Gastroesophageal sphincter (tissue), 4 donors: Measurements from ENCODE around the gene SDK1. TPM values are rescaled to one million over a fixed set of nuclear protein-coding genes. Genes with fewer than 3 reads are reported as not detected.

Source experiments
- ATAC-seq: fragments of 150-250 bp; one replicate; pipeline ENCODE4 v1.9.1; 2016; ENCODE audit warnings: mild to moderate bottlenecking, moderate library complexity
- H3K27ac ChIP-seq, 4 donors: fragments of 200-600 bp; sonication (generic) in 3 of 4; 1 replicate in 3 of 4; 2 replicates in 1 of 4; pipeline ENCODE4 v1.5.1; 2016 to 2019
- H3K27me3 ChIP-seq: fragments of 200-600 bp; sonication (generic); one replicate; pipeline ENCODE4 v1.5.1; 2019
- H3K36me3 ChIP-seq, 2 donors: fragments of 200-600 bp; sonication (generic); one replicate each; pipeline ENCODE4 v1.5.1; 2019; ENCODE audit warnings: control low read depth in 1 of 2
- H3K4me1 ChIP-seq, 3 donors: fragments of 200-600 bp; sonication (generic); 1 replicate in 2 of 3; 2 replicates in 1 of 3; pipeline ENCODE4 v1.5.1; 2016 to 2019; ENCODE audit warnings: control low read depth in 2 of 3
- H3K4me3 ChIP-seq, 2 donors: fragments of 200-600 bp; sonication (generic); one replicate each; pipeline ENCODE4 v1.5.1; 2019; ENCODE audit warnings: mild to moderate bottlenecking in 1 of 2, moderate library complexity in 1 of 2
- H3K9me3 ChIP-seq, 3 donors: fragments of 200-600 bp; sonication (generic); one replicate each; pipeline ENCODE4 v1.5.1; 2017 to 2019; ENCODE audit warnings: control low read depth in 2 of 3
- EP300 ChIP-seq: sonication (generic); formaldehyde crosslinking; IDR thresholded peaks from one replicate; pipeline ENCODE4 v1.6.1; 2017; ENCODE audit warnings: antibody characterized with exemption, mild to moderate bottlenecking
- POLR2A ChIP-seq, 2 donors: fragments of 450-650 bp; IDR thresholded peaks; one replicate each; pipeline ENCODE4 v1.6.1; 2017; ENCODE audit warnings: antibody characterized with exemption in 2 of 2, mild to moderate bottlenecking in 2 of 2, moderate library complexity in 1 of 2
- POLR2AphosphoS5 ChIP-seq: sonication (generic); formaldehyde crosslinking; IDR thresholded peaks from one replicate; pipeline ENCODE4 v1.6.1; 2017; ENCODE audit warnings: antibody characterized with exemption
- WGBS, 2 donors: methylation state at CpG; one replicate each; pipeline ENCODE4 v1.1.5; 2018; ENCODE audit warnings: low coverage in 1 of 2; 5-methylcytosine and 5-hydroxymethylcytosine counted together
- total RNA-seq, 4 donors: library from RNA; depleted of rRNA; stranded (reverse); fragments of >200 nt; gene quantifications; one replicate each; pipeline ENCODE4 v1.1.0, GENCODE V29; 2016
- TF ChIP-seq, protein P1 (sequence below), 4 experiments: fragments of 200-600 bp in 2 of 4; fragments of 450-650 bp in 2 of 4; sonication (generic) in 1 of 4; IDR thresholded peaks; one replicate each; pipeline ENCODE4 v1.5.1; 2017 to 2019; ENCODE audit warnings: antibody characterized with exemption in 4 of 4, mild to moderate bottlenecking in 2 of 4, moderate library complexity in 2 of 4

The SDK1 gene
- total RNA-seq, 4 donors from 2014 or later: 6.1 to 13.6 (median 8.7) TPM

- 43 to 60% methylated on average over 1 of the region's 8 CpGs for WGBS, 2 donors
- no peak for ATAC-seq
- Histone ChIP-seq H3K9me3 (no peaks in the 10 kb centered on the region), H3K27ac (no peak overlapping the region), H3K4me3 (no peak overlapping the region), H3K27me3 (no peaks in the 10 kb centered on the region), H3K4me1 (no peaks in the 10 kb centered on the region), H3K36me3 (no peaks in the 10 kb centered on the region)
- no peak for TF ChIP-seq POLR2A (IDR thresholded peaks at IDR 0.05)
- TF ChIP-seq EP300: no peak
- TF ChIP-seq POLR2AphosphoS5: no peak
- TF ChIP-seq, protein P1, sequence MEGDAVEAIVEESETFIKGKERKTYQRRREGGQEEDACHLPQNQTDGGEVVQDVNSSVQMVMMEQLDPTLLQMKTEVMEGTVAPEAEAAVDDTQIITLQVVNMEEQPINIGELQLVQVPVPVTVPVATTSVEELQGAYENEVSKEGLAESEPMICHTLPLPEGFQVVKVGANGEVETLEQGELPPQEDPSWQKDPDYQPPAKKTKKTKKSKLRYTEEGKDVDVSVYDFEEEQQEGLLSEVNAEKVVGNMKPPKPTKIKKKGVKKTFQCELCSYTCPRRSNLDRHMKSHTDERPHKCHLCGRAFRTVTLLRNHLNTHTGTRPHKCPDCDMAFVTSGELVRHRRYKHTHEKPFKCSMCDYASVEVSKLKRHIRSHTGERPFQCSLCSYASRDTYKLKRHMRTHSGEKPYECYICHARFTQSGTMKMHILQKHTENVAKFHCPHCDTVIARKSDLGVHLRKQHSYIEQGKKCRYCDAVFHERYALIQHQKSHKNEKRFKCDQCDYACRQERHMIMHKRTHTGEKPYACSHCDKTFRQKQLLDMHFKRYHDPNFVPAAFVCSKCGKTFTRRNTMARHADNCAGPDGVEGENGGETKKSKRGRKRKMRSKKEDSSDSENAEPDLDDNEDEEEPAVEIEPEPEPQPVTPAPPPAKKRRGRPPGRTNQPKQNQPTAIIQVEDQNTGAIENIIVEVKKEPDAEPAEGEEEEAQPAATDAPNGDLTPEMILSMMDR (IDR thresholded peaks at IDR 0.05): no peak
Observed at GRCh38 chr7:4133491-4134044, 832.5 kb downstream of the SDK1 start.

DNA sequence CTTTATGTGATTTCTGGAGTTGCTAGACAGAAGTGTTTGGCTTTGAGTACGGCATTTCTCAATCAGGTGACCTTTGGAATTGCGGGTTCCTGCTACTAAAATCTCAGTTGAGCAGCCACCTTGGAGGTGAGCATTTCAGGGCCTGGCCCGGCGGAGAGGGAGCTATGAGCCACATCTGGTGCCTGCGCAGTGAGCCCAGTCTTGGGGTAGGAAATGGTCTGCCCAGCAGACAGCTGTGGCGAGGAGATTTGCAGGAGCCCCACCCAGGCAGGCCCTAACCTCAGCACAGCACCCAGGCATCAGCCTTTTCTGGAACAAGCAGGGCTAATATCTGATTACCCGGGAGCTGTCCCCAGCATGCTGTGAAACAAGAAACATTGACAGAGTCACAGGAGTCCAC lies 833.2 kb downstream of the SDK1 start:
- Histone ChIP-seq H3K4me3 (no peak overlapping the region), H3K9me3 (no peaks in the 10 kb centered on the region), H3K27me3 (no peaks in the 10 kb centered on the region), H3K27ac (no peak overlapping the region), H3K4me1 (no peaks in the 10 kb centered on the region), H3K36me3 (no peaks in the 10 kb centered on the region)
- WGBS, 2 donors: no CpG with 5 or more reads among the region's 7 CpGs
- TF ChIP-seq, protein P1 (IDR thresholded peaks at IDR 0.05): no peak
- no peak for TF ChIP-seq EP300
- no peak for TF ChIP-seq POLR2AphosphoS5
- TF ChIP-seq POLR2A (IDR thresholded peaks at IDR 0.05): no peak
- no peak for ATAC-seq

- Histone ChIP-seq H3K4me3 (no peak overlapping the region), H3K27me3 (no peaks in the 10 kb centered on the region), H3K36me3 (no peaks in the 10 kb centered on the region), H3K9me3 (no peaks in the 10 kb centered on the region), H3K4me1 (no peaks in the 10 kb centered on the region), H3K27ac (no peak overlapping the region)
- TF ChIP-seq POLR2A (IDR thresholded peaks at IDR 0.05) (no peak), POLR2AphosphoS5 (no peak), EP300 (no peak)
- TF ChIP-seq, protein P1 (IDR thresholded peaks at IDR 0.05): no peak
- no peak for ATAC-seq
- WGBS, 2 donors: 81 to 100% methylated on average over 1 to 13 of the region's 20 CpGs
Observed at GRCh38 chr7:4134631-4135030, 833.6 kb downstream of the SDK1 start.

GRCh38 chr7:4135301-4135700 lies 834.2 kb downstream of the SDK1 start:
- Histone ChIP-seq H3K27me3 (no peaks in the 10 kb centered on the region), H3K9me3 (no peaks in the 10 kb centered on the region), H3K27ac (no peak overlapping the region), H3K36me3 (no peaks in the 10 kb centered on the region), H3K4me1 (no peaks in the 10 kb centered on the region), H3K4me3 (no peak overlapping the region)
- no peak for ATAC-seq
- 82 to 88% methylated on average over 5 to 12 of the region's 12 CpGs for WGBS, 2 donors
- no peak for TF ChIP-seq EP300
- no peak for TF ChIP-seq POLR2A (IDR thresholded peaks at IDR 0.05)
- TF ChIP-seq, protein P1 (IDR thresholded peaks at IDR 0.05): no peak
- no peak for TF ChIP-seq POLR2AphosphoS5

- no peak for TF ChIP-seq EP300
- no peak for TF ChIP-seq POLR2AphosphoS5
- TF ChIP-seq, protein P1 (IDR thresholded peaks at IDR 0.05): no peak
- no peak overlapping the region for H3K4me3 ChIP-seq
- no peaks in the 10 kb centered on the region for H3K9me3 ChIP-seq
- no peak for ATAC-seq
- H3K36me3 ChIP-seq: no peaks in the 10 kb centered on the region
- H3K27ac ChIP-seq: no peak overlapping the region
- 80 to 85% methylated on average over 4 to 6 of the region's 11 CpGs for WGBS, 2 donors
- no peaks in the 10 kb centered on the region for H3K27me3 ChIP-seq
- no peaks in the 10 kb centered on the region for H3K4me1 ChIP-seq
Observed at GRCh38 chr7:4136036-4136435, 835.0 kb downstream of the SDK1 start.
